Activated naive CD8-positive, alpha-beta T cell (primary cell): ENCODE results near the gene SKAP1.

ENCODE experiments used
- H3K27ac Mint-ChIP-seq: one replicate; pipeline ENCODE4 v1.8.0; 2021; ENCODE audit warnings: mixed read lengths
- H3K27me3 Mint-ChIP-seq: one replicate; pipeline ENCODE4 v1.8.0; 2021; ENCODE audit warnings: mixed read lengths
- H3K36me3 Mint-ChIP-seq: one replicate; pipeline ENCODE4 v1.8.0; 2021; ENCODE audit warnings: mixed read lengths
- H3K4me1 Mint-ChIP-seq: one replicate; pipeline ENCODE4 v1.8.0; 2021; ENCODE audit warnings: low read depth, mixed read lengths
- H3K4me3 Mint-ChIP-seq: one replicate; pipeline ENCODE4 v1.8.0; 2021; ENCODE audit warnings: mild to moderate bottlenecking, mixed read lengths
- H3K9me3 Mint-ChIP-seq: one replicate; pipeline ENCODE4 v1.8.0; 2021; ENCODE audit warnings: low read depth, mixed read lengths

The SKAP1 gene

DNA sequence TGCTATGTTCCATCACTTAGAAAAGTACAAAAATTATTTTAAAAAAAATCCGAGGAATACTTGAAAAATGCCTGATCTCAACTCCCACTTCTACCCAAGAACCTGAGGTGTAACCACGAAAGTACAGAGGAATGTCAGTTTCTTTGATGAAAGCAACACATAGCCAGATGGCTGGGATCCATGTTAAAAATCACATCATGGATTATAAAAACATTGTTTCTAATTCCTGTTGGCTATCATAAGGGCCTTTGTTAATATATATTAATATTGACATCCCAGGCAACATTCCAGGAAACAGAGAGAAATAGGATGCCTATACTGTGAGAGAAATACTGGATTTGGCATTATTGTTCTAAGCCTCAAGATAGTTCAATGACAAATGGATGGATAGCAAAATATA lies 115.3 kb downstream of the SKAP1 start:
- Mint-ChIP-seq H3K4me3 (no peak overlapping the region), H3K27ac (no peak overlapping the region), H3K4me1 (peaks cover 12% of the 10 kb centered on the region), H3K9me3 (no peaks in the 10 kb centered on the region), H3K36me3 (peaks cover 6% of the 10 kb centered on the region), H3K27me3 (no peaks in the 10 kb centered on the region)

DNA sequence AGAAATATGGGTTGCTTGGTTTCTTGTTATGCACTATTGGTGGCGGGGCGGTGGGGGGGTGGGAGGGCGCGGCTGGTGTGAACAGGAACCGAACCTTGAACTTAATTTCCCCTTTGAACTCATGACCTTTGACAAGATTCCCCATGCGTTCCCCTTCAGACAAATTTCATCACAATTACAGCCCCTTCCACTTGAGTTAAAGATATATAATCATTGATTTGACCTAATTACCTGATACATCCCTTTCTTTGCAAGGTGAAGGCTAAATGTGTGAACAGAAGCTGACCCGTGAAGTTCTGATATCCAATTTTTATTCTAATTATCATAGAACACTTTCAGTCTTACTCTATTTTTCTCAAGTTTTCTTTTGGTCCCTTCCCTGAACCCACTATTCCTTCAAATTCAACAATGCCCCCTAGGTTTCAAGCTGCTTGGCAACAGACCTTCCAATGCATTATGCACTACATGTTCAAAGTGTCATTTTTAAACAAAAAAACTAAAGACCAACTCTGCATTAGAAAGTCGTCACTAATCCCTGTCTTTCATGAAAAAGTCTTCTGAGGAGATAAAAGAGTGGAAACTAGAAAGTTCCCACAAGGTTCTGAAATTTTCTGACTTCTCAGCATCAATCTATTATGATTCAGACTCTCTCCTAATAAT lies 116.8 kb downstream of the SKAP1 start:
- Mint-ChIP-seq H3K27me3 (no peaks in the 10 kb centered on the region), H3K9me3 (no peaks in the 10 kb centered on the region), H3K36me3 (peaks cover 6% of the 10 kb centered on the region), H3K4me3 (no peak overlapping the region), H3K27ac (no peak overlapping the region), H3K4me1 (peaks cover 11% of the 10 kb centered on the region)

DNA sequence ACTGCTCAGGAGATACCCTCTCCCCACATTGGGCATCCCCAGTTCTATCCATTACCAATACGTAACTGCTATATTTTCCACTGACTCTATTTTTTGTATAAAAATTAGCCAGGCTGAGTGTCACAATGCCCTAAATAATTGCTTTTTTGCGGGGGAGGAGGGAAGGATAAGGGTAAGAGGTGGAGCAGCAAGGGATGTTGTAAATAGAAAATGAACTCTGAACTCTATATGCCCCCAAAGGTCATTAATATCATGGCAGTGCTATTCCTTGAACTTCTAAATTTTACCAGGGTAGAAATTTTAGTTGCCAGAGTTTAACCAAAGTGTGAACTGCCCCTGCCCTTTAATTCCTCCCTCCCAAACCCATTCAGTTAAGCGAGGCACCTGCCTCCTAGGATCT lies 118.7 kb downstream of the SKAP1 start:
- Mint-ChIP-seq H3K4me1 (peaks cover 10% of the 10 kb centered on the region), H3K27me3 (no peaks in the 10 kb centered on the region), H3K4me3 (no peak overlapping the region), H3K36me3 (no peaks in the 10 kb centered on the region), H3K9me3 (no peaks in the 10 kb centered on the region), H3K27ac (no peak overlapping the region)

DNA sequence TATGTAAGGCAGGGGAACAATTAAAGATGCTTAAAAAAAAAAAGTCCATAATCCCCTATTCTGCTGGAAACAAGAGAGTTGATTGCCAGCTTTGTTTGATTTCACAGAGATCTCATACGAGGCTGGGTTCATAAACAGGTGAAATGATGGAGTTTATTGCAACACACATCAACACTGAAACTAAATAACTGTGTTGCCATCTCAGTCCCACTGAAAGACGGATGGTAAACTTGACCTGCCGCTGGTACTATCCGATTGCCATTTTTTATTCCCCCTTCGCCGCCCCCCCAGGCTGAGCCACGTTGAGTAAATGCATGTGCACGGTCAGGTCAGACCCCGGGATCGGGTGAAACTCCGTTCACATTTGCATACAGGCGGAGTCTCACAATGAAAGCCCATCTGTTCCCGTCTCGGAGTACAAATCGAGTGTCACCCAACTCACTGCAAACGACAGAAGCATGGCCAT lies 119.2 kb downstream of the SKAP1 start:
- H3K9me3 Mint-ChIP-seq, result no peaks in the 10 kb centered on the region
- no peaks in the 10 kb centered on the region for H3K27me3 Mint-ChIP-seq
- H3K27ac Mint-ChIP-seq, result no peak overlapping the region
- H3K4me1 Mint-ChIP-seq, result peaks cover 8% of the 10 kb centered on the region
- H3K4me3 Mint-ChIP-seq, result no peak overlapping the region
- no peaks in the 10 kb centered on the region for H3K36me3 Mint-ChIP-seq

DNA sequence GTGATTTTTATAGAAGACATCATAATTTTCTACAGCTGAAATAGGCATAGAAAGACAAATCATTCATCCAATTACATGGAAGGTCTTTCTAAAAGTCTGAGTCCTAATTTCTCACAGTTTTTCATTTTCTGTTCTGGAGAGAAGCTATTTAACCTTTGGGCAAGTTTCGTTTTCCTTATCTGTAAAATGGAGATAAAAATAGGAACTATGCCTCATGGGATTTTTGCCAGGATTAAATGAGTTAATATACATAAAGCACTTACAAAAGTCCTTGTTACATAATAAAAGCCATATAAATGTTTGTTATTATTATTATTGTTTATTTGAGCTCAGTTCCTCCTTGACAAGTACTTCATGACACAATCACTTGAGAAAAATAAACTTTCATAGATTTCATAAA lies 121.4 kb downstream of the SKAP1 start:
- Mint-ChIP-seq H3K27me3 (no peaks in the 10 kb centered on the region), H3K4me3 (no peak overlapping the region), H3K27ac (no peak overlapping the region), H3K9me3 (no peaks in the 10 kb centered on the region), H3K4me1 (peaks cover 15% of the 10 kb centered on the region), H3K36me3 (no peaks in the 10 kb centered on the region)

DNA sequence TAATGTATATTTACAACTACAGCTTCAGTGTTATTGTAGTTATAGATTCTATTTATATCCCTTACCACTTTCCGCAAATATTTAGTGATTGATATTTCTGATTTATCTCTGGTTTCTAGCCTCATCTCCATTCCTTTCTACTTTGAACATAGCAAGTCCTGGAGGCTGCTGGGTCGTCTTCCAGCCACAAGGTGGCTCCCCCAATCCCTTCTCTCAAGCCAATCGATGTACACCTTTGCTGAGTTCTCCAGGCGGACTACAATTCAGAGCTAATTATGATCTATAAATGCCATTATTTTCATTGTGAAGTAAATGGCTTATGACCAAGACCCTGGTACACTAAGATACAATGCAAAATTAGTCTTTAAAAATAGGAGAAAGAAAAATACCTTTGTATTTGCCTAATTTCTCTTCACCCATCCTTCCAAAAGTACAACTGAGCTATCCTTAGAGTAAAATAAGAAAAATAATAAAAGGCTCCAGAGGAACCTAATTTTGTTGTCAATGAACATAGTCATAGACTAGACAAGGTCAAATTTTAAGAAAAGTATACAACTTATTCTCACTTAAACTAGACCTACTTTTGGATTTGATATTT lies 122.1 kb downstream of the SKAP1 start:
- no peaks in the 10 kb centered on the region for H3K9me3 Mint-ChIP-seq
- peaks cover 12% of the 10 kb centered on the region for H3K4me1 Mint-ChIP-seq
- H3K36me3 Mint-ChIP-seq, result no peaks in the 10 kb centered on the region
- peak overlapping the region; percentile 1 for H3K27ac Mint-ChIP-seq
- no peaks in the 10 kb centered on the region for H3K27me3 Mint-ChIP-seq
- no peak overlapping the region for H3K4me3 Mint-ChIP-seq

DNA sequence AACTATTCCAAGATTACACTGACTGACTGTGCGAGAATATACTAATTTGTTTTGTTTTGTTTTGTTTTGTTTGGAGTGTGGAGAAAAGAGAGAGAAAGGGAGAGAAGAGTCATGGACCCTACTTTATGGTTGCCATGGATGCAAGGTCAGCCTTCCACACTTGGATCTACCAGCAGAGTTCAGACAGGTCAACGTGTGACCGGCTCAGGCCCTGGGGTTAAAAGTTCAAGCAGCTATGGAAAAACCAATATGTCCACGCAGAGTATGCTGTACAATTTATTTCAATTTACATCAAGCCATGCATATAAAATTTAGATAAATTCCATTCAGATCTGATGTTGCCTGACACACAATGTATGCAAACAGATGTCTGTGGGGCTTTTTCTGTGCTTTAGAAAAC lies 122.8 kb downstream of the SKAP1 start:
- Mint-ChIP-seq H3K27ac (no peak overlapping the region), H3K27me3 (no peaks in the 10 kb centered on the region), H3K4me1 (peaks cover 12% of the 10 kb centered on the region), H3K36me3 (no peaks in the 10 kb centered on the region), H3K9me3 (no peaks in the 10 kb centered on the region), H3K4me3 (no peak overlapping the region)

DNA sequence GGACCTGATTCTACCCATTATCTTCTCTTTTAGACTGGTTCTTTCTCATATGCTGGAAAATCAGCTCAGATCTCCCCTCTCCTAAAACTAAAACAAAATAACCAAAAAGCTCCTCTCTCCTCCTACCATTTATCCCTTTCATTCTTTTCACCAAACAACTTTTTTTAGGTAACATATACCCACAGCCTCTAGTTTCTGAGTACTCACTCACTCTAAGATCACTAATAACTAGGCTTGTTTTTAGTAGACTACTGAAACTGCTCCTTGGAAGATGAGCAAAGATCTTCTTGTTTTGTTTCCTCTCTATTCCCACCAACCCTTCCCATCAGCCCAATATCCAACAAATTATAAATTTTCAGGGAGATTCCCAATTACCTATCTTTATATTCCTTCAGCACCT lies 129.0 kb downstream of the SKAP1 start:
- no peaks in the 10 kb centered on the region for H3K27me3 Mint-ChIP-seq
- peaks cover 54% of the 10 kb centered on the region for H3K4me1 Mint-ChIP-seq
- peaks cover 3% of the 10 kb centered on the region for H3K36me3 Mint-ChIP-seq
- peak overlapping the region; percentile 72 for H3K27ac Mint-ChIP-seq
- H3K9me3 Mint-ChIP-seq, result no peaks in the 10 kb centered on the region
- H3K4me3 Mint-ChIP-seq, result no peak overlapping the region

DNA sequence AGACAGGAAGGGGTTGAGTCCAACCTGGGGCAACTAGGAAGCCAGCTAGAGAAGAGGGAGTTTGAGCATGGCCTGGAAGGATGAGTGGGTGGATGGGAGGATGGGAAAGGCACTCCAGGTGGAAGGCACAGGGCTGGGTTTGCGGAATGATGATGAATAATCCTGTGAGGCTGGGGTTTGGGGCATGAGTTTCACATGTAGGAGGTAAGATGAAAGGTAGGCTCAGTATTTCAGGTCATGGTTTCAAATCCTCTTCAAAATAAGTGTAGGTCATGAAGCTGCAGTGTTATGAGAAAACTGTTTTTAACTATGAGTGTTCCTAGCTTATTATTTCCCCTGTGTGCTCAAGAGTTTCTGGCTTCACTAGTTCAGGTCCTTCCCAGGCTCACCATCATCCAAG lies 130.3 kb downstream of the SKAP1 start:
- Mint-ChIP-seq H3K4me3 (no peak overlapping the region), H3K27me3 (no peaks in the 10 kb centered on the region), H3K4me1 (peaks cover 60% of the 10 kb centered on the region), H3K27ac (peak overlapping the region; percentile 72), H3K9me3 (no peaks in the 10 kb centered on the region), H3K36me3 (peaks cover 3% of the 10 kb centered on the region)

DNA sequence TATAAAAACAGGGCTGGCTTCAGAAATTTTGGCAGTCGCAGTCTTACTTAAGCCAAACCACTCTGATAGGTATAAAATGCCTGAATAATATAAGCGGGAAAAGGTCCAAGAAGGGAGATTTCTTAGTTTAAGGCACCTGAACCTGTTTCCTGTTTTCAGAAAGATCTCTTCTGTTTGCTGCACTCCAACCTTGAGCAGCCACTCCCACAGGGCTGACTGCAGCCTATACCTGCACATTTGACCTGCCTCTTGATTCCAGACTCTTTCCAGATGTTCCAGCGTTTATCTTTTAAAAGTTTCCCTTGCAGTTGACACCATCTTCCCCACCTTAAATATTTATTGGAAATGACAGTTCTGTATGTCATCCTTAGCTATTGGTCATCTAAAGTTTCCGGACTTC lies 132.2 kb downstream of the SKAP1 start:
- H3K4me3 Mint-ChIP-seq, result no peak overlapping the region
- no peaks in the 10 kb centered on the region for H3K9me3 Mint-ChIP-seq
- H3K4me1 Mint-ChIP-seq, result peaks cover 71% of the 10 kb centered on the region
- H3K36me3 Mint-ChIP-seq, result peaks cover 3% of the 10 kb centered on the region
- H3K27me3 Mint-ChIP-seq, result no peaks in the 10 kb centered on the region
- H3K27ac Mint-ChIP-seq, result peak overlapping the region; percentile 91

DNA sequence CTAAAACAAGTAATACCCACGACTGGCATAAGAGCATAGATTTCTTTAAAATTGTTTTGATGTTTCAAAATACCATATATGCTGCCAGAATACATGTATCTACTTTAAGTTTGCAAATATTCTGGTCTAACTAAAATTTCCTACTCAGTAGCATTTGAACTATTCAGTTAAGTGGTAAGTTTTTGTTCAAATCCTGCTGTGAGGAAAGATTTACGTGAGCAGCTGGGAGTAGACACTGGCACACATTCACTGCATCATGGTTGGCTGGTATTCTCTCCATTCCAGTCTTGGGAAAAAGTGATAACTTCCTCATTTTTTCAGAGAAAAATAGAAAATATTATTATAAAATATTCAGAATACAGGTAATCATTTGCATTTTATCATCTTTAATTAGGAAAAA lies 133.6 kb downstream of the SKAP1 start:
- Mint-ChIP-seq H3K9me3 (no peaks in the 10 kb centered on the region), H3K36me3 (peaks cover 3% of the 10 kb centered on the region), H3K27ac (peak overlapping the region; percentile 86), H3K27me3 (no peaks in the 10 kb centered on the region), H3K4me3 (no peak overlapping the region), H3K4me1 (peaks cover 76% of the 10 kb centered on the region)

DNA sequence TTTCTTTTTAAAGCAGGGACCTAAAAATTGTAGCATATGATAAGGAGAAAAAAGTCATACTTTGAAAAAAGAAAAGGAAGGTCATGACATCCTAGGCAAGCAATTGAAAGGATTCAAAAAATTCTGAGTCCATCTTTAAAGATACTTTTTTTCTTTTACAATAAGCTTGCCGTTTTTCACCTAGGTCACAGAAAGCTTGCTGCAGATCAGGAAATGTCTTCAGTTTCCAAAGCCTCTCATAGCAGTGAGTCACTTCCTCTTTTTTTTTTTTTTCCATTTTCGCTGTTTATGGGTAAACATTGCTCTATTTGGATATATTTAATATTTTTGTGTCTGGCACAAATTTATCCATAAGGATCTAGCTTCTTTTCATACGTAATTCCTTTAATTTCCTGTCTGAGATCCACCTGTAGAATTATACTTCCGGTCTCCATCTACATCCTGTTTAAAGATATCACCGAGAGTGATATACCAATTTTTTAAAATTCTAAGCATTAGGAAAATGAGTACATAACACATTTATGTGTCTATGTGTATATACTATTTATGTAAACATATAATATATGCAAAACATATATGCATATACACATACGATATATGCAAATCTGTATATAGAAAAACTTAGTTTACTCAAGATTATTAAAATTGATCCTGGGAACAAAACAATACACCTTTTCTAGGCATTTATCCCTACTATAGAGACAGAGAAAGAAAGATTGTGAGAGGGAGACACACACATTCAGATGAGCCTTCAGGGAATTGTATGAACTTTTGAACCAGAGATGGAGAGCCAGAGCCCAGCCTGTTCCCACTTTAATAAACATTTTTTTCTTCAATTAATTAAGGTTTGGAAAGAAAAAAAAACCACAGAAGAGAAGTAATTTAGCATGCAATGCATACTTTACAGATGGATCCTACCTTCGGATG lies 134.4 kb downstream of the SKAP1 start:
- H3K27me3 Mint-ChIP-seq, result no peaks in the 10 kb centered on the region
- H3K9me3 Mint-ChIP-seq, result no peaks in the 10 kb centered on the region
- peaks cover 2% of the 10 kb centered on the region for H3K36me3 Mint-ChIP-seq
- H3K4me1 Mint-ChIP-seq, result peaks cover 71% of the 10 kb centered on the region
- peak overlapping the region; percentile 86 for H3K27ac Mint-ChIP-seq
- H3K4me3 Mint-ChIP-seq, result peak overlapping the region; percentile 83

DNA sequence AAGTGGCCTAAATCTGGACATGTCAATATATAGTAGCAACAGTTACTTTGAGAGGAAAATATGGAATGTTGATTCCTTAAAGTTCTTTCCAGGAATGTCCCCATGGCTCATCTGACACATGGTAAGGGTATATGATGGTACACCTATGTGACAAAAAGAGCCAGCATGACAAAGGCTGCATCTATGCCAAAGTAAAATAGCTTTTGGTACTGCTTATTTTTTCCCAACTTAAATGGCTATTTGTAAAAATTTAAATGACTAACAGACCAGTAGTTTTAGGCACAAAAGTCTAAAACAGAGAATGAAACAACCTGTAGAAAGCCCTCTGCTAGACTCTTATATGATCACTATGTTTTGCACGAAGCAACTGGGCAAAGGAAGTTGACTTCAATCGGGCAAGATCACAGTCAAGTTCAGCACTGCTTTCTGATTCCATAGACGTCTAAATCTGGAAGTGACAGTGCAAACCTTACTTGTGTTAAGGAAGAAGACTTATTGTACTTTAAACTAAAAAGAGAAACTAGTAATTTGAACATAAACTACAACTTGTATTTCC lies 135.1 kb downstream of the SKAP1 start:
- Mint-ChIP-seq H3K36me3 (peaks cover 2% of the 10 kb centered on the region), H3K4me3 (peak overlapping the region; percentile 83), H3K27me3 (no peaks in the 10 kb centered on the region), H3K4me1 (peaks cover 64% of the 10 kb centered on the region), H3K27ac (peak overlapping the region; percentile 86), H3K9me3 (no peaks in the 10 kb centered on the region)

DNA sequence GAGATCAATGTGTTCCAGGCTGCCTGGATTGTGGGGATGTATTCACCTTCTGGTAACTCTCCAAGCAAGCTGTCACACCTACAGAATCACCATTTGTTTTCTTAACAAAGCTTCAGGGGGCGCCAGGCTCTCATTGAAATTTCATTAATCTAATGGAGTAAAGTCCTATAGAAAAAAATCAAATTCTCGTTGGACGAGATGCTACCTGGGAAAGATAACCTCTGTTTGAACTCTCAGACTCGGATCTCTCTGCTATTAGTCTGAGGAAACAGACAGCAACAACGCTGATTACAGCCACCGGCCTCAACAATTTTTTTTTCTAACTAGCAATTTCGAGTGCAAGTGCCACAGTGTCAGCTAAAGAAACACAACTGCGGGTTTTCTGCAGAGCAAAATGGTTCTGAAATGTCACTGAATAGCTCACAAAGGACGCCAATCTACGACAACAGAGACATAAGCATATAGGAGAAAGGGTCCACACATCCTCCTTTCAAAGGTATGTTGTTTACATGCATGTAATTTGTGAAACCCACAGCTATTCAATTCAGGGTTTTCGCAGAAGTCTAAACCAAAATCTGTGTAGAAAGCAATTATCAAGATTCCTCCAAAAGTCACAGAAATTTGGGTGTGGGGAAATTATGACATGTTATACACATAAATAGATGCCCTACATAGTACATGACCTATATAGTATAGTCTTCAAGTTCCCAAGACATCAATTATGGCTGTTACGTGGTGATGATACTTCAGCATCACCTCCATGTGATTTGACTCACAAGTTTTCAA lies 135.8 kb downstream of the SKAP1 start:
- Mint-ChIP-seq H3K27me3 (no peaks in the 10 kb centered on the region), H3K4me1 (peaks cover 57% of the 10 kb centered on the region), H3K27ac (peak overlapping the region; percentile 86), H3K4me3 (peak overlapping the region; percentile 83), H3K36me3 (peaks cover 2% of the 10 kb centered on the region), H3K9me3 (no peaks in the 10 kb centered on the region)
